GM19395 (cell line): ENCODE data around the gene PFKFB1.

Experiments
- ATAC-seq: cut with Tn5 transposase; IDR thresholded peaks from one replicate; pipeline ENCODE4 v1.9.1; 2021; ENCODE audit warnings: mild to moderate bottlenecking, moderate library complexity; ENCODE audit not compliant: unreplicated experiment

The PFKFB1 gene

GRCh38 chrX:54994099-54994498 lies at the start of gene PFKFB1:
Gene PFKFB1, minus strand, starts transcription at chrX:54994188. Its CDS starts 181 bp downstream, at chrX:54994007.
- ATAC-seq = no peak

GRCh38 chrX:55041514-55041913 lies 47.5 kb upstream of the PFKFB1 start:
- no peak for ATAC-seq

- no peak for ATAC-seq
These were observed 45.5 kb upstream of the PFKFB1 start for GRCh38 chrX:55039471-55039870.

- ATAC-seq = no peak
These were observed 39.4 kb upstream of the PFKFB1 start for GRCh38 chrX:55033429-55033828.

- ATAC-seq = no peak
These were observed 36.5 kb upstream of the PFKFB1 start, which contains the start of gene ALAS2 for GRCh38 chrX:55030271-55031205. Gene ALAS2, minus strand, starts transcription at chrX:55030977. Its CDS starts 4,977 bp downstream, at chrX:55026000.

GRCh38 chrX:55029291-55029690 lies 35.3 kb upstream of the PFKFB1 start:
- no peak for ATAC-seq

GRCh38 chrX:55028611-55029010 lies 34.6 kb upstream of the PFKFB1 start:
- ATAC-seq = no peak

GRCh38 chrX:55028040-55028439 lies 34.1 kb upstream of the PFKFB1 start:
- no peak for ATAC-seq

GRCh38 chrX:55026840-55027239 lies 32.9 kb upstream of the PFKFB1 start:
- ATAC-seq = no peak

- ATAC-seq = no peak
These were observed 32.2 kb upstream of the PFKFB1 start for GRCh38 chrX:55026143-55026542.

GRCh38 chrX:55014897-55015299 lies 20.9 kb upstream of the PFKFB1 start:
- ATAC-seq = no peak

GRCh38 chrX:55011294-55011693 lies 17.3 kb upstream of the PFKFB1 start:
- no peak for ATAC-seq

- no peak for ATAC-seq
These were observed 14.8 kb upstream of the PFKFB1 start for GRCh38 chrX:55008571-55009358.

- no peak for ATAC-seq
These were observed 13.7 kb upstream of the PFKFB1 start for GRCh38 chrX:55007656-55008055.

GRCh38 chrX:55006827-55007621 lies 13.0 kb upstream of the PFKFB1 start:
- no peak for ATAC-seq

GRCh38 chrX:55005256-55005655 lies 11.3 kb upstream of the PFKFB1 start:
- ATAC-seq = no peak

- ATAC-seq = no peak
These were observed 10.2 kb upstream of the PFKFB1 start for GRCh38 chrX:55004231-55004630.

GRCh38 chrX:54999717-55000598 lies 6.0 kb upstream of the PFKFB1 start, which contains the start of gene APEX2:
Gene APEX2, plus strand, starts transcription at chrX:55000363. Its CDS starts 60 bp downstream, at chrX:55000423.
- ATAC-seq = peak; percentile 96

GRCh38 chrX:54995621-54996020 lies 1.6 kb upstream of the PFKFB1 start:
- no peak for ATAC-seq
